ENCODE measurements around the gene KDELR1. TPM values are rescaled to one million over a fixed set of nuclear protein-coding genes. Genes with fewer than 3 reads are reported as not detected.

KDELR1 gene
- total RNA-seq, 1 donor from 2014 or later, result 325 TPM

DNA sequence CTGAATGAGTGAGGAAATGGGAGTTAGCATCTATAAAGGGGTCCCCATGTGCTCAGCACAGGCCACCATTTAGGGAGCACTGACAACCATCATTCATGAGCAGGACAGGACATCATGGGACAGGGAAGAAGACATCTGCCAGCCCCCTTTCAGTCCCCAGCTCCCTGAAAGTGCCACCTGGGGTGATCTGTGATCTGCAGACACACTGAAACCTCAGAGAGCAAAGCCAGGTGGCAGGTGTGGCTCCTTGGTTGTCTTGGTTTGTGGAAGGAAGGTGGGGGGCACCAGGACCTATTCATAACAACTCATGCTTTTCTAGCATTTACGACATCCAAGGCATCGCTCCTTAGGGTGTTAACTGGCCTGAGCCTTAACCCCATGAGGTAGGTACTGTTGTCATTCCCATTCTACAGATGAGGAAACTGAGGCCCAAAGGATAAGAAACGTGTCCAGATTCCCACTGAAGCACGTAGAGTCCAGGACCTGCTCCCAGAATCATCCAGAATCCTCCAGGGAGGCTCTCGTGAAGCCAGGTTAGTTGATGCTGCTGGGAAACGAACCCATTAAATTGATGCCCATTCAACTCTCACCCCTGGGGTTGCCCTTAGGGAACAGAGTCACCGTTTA lies 5.8 kb downstream of the KDELR1 start:
- Mint-ChIP-seq H3K27ac (ENCODE audit: unreplicated experiment) (no peak overlapping the region), H3K27me3 (ENCODE audit: unreplicated experiment) (peaks cover 6% of the 10 kb centered on the region)

GRCh38 chr19:48382286-48382685 lies 9.1 kb downstream of the KDELR1 start:
- H3K4me1 Mint-ChIP-seq (ENCODE audit: unreplicated experiment), result peaks cover 6% of the 10 kb centered on the region
- TF ChIP-seq, protein P1, sequence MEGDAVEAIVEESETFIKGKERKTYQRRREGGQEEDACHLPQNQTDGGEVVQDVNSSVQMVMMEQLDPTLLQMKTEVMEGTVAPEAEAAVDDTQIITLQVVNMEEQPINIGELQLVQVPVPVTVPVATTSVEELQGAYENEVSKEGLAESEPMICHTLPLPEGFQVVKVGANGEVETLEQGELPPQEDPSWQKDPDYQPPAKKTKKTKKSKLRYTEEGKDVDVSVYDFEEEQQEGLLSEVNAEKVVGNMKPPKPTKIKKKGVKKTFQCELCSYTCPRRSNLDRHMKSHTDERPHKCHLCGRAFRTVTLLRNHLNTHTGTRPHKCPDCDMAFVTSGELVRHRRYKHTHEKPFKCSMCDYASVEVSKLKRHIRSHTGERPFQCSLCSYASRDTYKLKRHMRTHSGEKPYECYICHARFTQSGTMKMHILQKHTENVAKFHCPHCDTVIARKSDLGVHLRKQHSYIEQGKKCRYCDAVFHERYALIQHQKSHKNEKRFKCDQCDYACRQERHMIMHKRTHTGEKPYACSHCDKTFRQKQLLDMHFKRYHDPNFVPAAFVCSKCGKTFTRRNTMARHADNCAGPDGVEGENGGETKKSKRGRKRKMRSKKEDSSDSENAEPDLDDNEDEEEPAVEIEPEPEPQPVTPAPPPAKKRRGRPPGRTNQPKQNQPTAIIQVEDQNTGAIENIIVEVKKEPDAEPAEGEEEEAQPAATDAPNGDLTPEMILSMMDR (IDR thresholded peaks at IDR 0.05; ENCODE audit: unreplicated experiment), result no peak
- no peak overlapping the region for H3K27ac Mint-ChIP-seq (ENCODE audit: unreplicated experiment)
- peaks cover 3% of the 10 kb centered on the region for H3K27me3 Mint-ChIP-seq (ENCODE audit: unreplicated experiment)
- peaks cover 26% of the 10 kb centered on the region for H3K36me3 Mint-ChIP-seq (ENCODE audit: low read depth, unreplicated experiment)
- no peak overlapping the region for H3K4me3 Mint-ChIP-seq (ENCODE audit: unreplicated experiment)
- no peak for DNase-seq (ENCODE audit: low spot score)
- H3K9me3 Mint-ChIP-seq (ENCODE audit: unreplicated experiment), result no peaks in the 10 kb centered on the region

More for the DNA sequence above, 5.8 kb downstream of the KDELR1 start:
- Mint-ChIP-seq H3K36me3 (ENCODE audit: low read depth, unreplicated experiment) (peaks cover 47% of the 10 kb centered on the region), H3K4me3 (ENCODE audit: unreplicated experiment) (no peak overlapping the region), H3K4me1 (ENCODE audit: unreplicated experiment) (peaks cover 10% of the 10 kb centered on the region), H3K9me3 (ENCODE audit: unreplicated experiment) (peaks cover 4% of the 10 kb centered on the region)
- DNase-seq (ENCODE audit: low spot score), result no peak
- TF ChIP-seq, protein P1 (IDR thresholded peaks at IDR 0.05; ENCODE audit: unreplicated experiment), result no peak

DNA sequence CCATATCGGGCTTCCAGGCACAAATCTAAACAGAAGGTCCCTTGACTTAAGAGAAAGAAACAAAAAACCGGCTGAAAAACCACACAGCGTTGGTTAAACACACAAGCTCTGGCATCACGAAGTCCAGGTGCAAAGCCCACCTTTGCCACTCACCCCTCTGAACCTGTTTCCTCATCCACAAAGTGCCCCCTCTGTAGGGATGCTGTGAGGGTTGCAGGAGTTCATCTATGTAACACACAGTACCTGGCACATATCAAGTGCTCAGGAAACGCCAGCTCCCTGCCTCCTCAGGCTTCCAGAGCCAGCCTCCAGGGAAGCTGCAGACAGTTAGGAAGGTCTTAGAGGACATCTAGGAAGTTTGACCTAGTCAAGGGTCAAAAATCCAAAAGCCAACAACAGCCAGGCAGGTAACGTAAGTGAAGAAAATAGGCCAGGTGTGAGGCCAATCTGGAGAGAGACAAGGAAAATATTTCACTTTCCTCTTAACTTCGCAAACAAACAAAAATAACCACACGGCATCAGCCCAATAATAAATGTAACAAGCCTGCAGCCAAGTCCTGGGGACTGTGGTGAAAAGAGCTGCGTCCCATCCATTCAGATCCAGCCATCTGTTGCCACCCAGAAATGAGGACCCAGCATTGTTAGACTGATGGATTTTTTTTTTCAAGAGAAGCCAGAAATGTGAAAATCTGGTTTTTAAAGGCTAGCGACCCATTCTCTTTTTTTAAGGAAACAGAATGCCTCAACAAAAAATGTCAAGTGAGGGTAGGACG lies 10.0 kb downstream of the KDELR1 start:
- Mint-ChIP-seq H3K4me3 (ENCODE audit: unreplicated experiment) (no peak overlapping the region), H3K27ac (ENCODE audit: unreplicated experiment) (no peak overlapping the region), H3K4me1 (ENCODE audit: unreplicated experiment) (peaks cover 6% of the 10 kb centered on the region), H3K27me3 (ENCODE audit: unreplicated experiment) (peaks cover 2% of the 10 kb centered on the region), H3K36me3 (ENCODE audit: low read depth, unreplicated experiment) (peaks cover 26% of the 10 kb centered on the region), H3K9me3 (ENCODE audit: unreplicated experiment) (no peaks in the 10 kb centered on the region)
- DNase-seq (ENCODE audit: low spot score), result no peak
- TF ChIP-seq, protein P1 (IDR thresholded peaks at IDR 0.05; ENCODE audit: unreplicated experiment), result no peak

DNA sequence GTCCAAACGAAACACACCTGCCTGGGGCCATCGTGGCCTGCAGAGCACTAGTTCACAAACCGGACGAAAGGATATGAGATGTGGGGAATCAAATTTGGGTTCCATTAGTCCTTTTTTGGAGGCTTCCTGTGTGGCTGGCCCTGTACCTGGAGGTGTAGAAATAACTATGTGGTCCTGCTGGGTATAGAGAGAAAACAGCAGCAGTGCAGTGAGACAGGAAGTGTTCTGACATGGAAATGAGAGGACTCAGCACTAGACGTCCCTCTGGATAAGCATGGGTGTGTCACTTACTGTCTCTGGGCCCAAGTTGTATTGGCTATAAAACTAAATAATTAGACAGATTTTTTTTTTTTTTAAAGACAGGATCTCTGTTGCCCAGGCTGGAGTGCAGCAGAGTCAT lies 12.3 kb downstream of the KDELR1 start:
- Mint-ChIP-seq H3K27ac (ENCODE audit: unreplicated experiment) (no peak overlapping the region), H3K36me3 (ENCODE audit: low read depth, unreplicated experiment) (peaks cover 15% of the 10 kb centered on the region), H3K4me3 (ENCODE audit: unreplicated experiment) (no peak overlapping the region)

More for the DNA sequence above, 12.3 kb downstream of the KDELR1 start:
- TF ChIP-seq, protein P1 (IDR thresholded peaks at IDR 0.05; ENCODE audit: unreplicated experiment), result no peak
- Mint-ChIP-seq H3K4me1 (ENCODE audit: unreplicated experiment) (peaks cover 2% of the 10 kb centered on the region), H3K9me3 (ENCODE audit: unreplicated experiment) (no peaks in the 10 kb centered on the region), H3K27me3 (ENCODE audit: unreplicated experiment) (peaks cover 3% of the 10 kb centered on the region)
- no peak for DNase-seq (ENCODE audit: low spot score)
